GM18858 (cell line): ENCODE measurements around the gene DSG4.
"Not testable (repeated sequence)": the region's sequence is repeated elsewhere in the genome, so short reads cannot be mapped to it uniquely, and the experiment has no call there.

ENCODE experiments used
- ATAC-seq: cut with Tn5 transposase; IDR thresholded peaks from one replicate; pipeline ENCODE4 v1.9.1; 2021; ENCODE audit not compliant: unreplicated experiment

Gene DSG4

GRCh38 chr18:31376477-31376876 is at the start of gene DSG4:
DSG4 (plus strand) TSS chr18:31376777; CDS start chr18:31376912, 135 bp downstream.
- ATAC-seq = no peak

DNA sequence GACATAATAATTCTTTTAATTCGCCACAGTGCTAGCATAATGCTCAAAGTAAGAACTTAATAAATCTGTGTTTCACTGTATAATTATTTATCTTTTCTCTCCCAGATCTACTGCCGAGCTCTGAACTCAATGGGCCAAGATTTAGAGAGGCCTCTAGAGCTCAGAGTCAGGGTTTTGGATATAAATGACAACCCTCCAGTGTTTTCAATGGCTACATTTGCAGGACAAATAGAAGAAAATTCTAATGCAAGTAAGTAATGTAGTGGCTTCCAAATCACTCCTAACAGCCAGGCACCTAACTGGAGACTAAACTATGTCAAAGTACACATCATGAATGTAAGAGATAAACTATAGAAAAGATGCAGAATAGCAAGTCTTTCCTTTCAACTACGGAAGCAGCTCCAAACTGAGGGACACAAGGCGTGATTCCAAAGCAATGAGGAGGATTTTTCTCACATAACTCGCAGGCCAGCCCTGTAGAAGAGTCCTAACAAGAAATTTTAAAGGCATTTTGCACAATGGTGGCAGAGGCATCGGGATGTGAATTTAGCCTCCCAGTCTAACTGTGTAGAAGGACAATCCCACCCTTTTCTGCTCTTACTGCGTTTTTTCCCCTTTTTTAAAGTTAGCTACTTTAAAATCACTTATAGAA is 46.7 kb upstream of the DSG4 start:
- ATAC-seq = no peak

- no peak for ATAC-seq
These were observed 33.1 kb upstream of the DSG4 start for GRCh38 chr18:31343454-31343853.

DNA sequence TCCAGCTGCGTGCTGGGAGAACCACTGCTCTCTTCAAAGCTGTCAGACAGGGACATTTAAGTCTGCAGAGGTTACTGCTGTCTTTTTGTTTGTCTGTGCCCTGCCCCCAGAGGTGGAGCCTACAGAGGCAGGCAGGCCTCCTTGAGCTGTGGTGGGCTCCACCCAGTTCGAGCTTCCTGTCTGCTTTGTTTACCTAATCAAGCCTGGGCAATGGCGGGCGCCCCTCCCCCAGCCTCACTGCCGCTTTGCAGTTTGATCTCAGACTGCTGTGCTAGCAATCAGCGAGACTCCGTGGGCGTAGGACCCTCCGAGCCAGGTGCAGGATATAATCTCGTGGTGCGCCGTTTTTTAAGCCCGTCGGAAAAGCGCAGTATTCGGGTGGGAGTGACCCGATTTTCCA is 23.2 kb upstream of the DSG4 start:
- not testable (repeated sequence) for ATAC-seq

- no peak for ATAC-seq
These were observed 21.6 kb upstream of the DSG4 start for GRCh38 chr18:31354990-31355389.

DNA sequence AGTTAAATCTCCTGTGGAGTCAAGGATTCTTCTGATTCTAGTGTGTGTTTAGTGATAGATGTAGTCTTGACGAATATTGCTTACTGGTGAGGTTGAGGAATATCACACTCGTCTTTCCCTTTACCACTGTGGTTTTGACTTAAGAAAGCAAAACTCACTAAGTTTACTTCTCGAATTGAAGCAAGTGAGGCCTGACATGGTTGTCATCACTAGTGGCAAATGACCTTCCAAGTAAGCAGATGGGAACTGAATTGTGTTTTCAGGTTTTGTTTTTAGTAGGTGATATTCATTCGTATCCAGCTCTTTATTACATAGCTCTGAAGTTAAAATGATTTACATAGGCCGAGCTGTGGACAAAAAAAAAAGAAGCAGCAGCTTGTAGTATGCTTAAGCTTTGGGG is 20.6 kb upstream of the DSG4 start:
- peak; percentile 58 for ATAC-seq

DNA sequence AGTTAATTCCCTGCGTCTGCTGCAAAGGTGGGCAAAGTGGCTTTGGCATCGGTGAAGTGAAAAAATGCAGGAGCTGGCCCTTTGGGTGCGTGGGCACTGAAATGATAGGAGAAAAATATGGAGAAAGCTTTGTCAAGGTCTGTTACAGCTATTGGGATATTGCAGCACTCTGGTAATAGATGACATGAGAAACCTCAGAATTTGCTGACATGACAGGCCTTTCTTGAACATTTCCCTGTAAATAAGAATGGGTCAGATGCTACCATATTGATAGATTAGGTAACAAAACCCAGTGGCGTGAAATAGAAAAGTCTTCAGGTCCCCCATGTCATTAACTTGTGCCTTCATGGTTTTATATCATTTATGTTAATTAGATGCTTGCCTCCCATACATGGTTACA is 12.4 kb upstream of the DSG4 start:
- no peak for ATAC-seq

DNA sequence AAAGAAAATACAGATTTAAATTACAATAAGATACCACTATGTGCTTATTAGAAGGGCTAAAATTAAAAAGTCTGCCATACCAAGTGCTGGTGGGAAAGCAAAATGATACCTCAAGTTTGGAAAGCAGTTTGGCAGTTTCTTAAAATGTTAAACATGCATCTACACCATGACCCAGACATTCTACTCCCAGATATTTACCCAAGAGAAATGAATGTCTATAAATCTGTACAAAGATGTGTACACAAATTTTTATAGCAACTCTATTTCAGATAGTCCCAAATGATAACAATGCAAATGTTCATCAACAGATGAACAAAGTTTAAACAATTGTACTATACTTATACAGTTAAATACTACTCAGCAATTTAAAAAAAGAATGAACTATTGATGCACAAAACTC is 7.1 kb upstream of the DSG4 start:
- ATAC-seq = no peak

DNA sequence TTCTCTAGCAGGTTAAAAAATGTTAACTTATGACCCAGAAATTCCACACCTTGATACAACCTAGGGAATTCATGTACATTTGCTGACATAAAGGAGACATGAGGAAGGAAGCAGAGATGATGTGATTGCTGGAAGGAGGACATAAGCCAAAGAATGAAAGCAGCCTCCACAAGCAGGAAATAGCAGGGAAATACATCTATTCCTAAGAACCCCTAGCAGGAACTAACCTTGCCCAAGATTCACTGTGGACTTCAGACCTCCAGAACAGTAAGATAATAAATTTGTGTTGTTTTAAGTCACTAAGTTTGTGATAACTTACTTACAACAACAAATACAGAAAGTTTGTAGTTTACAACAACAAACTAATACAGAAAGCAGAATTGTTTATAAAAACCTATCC is 4.6 kb upstream of the DSG4 start:
- ATAC-seq = no peak

- ATAC-seq = no peak
These were observed 2.9 kb upstream of the DSG4 start for GRCh38 chr18:31373641-31374040.

GRCh38 chr18:31380912-31381311 is 4.3 kb downstream of the DSG4 start:
- ATAC-seq = no peak

DNA sequence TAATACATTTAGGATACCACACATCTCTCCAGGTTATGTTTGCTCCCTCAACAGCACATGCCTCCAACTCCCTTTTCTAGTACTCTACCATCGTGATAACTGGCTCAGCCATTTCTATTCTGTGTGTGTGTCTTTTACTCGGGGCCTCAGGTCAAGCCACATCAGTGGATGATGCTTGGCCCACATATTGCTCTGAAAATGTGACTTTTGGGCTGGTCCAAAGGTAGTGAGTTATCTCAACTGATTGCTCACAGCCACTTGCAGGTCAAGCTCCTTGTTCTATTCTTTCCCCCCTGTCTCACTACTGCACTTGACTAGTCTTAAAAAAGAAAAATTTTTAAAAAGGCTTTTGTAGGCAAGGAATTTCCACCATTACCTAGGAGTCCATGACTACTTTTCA is 5.5 kb downstream of the DSG4 start:
- ATAC-seq = no peak

- no peak for ATAC-seq
These were observed 10.2 kb downstream of the DSG4 start for GRCh38 chr18:31386741-31387140.

GRCh38 chr18:31393286-31393685 is 16.7 kb downstream of the DSG4 start:
- no peak for ATAC-seq

DNA sequence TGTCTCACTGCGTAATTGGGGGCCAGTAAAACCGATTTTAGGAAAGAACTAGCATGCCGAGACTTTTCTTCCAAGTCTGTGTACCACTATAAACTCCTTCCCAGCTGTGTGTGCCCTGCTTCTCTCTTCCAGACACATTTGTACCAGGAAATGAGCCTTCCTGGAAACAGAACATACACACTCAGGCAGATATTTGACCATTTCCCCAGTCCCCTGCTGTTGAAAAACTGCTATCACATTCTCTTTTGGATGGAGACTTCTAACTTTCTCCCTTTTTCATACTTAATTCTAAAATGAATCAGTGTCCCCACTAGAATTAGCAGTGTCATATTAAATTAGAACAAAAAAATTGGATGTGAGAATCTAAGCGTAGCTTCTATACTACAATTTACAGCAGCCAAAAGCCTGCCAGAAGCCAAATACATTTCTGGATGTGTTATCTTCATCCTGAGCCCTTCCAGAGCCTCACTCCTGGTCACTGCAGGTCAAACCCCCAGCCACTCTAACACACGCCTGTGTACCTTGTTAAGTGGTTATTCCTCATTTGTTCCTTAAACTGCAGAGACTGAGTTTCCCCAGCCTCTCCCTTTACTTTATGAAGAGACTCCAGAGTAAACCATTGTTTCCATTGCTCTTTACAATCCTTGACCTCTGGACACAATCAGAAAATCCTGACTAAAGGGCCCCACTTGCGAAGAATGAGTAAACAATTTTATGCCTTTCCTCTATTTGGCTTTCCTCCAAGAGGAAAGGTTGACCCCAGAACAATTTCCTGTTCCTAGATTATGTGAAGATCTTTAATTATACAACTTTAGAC is 20.4 kb downstream of the DSG4 start:
- no peak for ATAC-seq

- ATAC-seq = no peak
These were observed 21.6 kb downstream of the DSG4 start for GRCh38 chr18:31398191-31398590.

DNA sequence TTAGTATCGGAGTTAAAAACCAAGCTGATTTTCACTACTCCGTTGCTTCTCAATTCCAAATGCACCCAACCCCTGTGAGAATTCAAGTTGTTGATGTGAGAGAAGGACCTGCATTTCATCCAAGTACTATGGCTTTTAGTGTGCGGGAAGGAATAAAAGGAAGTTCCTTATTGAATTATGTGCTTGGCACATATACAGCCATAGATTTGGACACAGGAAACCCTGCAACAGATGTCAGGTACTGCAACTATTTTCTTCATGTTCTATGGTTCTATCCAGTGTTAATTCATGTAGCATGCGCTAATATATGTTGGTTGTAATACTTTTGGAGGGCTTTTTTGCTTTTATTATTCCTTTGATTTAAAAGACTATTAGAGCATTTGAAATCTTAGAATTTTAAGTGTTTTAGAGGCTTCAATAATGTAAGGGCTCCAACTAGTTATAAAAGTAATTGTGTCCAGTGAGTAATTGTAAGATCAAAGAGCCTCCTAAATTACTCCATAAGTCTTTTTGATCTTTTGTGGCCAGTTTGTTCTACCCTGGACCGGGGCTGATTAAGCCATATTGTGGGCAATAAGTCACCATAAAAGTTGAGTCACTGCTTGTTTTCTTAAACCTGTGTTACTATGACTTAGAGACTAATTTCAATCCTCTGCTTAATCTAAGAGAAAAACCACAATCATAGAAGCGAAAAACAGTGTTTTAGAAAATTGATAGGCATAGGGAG is 22.9 kb downstream of the DSG4 start:
- no peak for ATAC-seq

- ATAC-seq = no peak
These were observed 24.8 kb downstream of the DSG4 start for GRCh38 chr18:31401156-31402025.

DNA sequence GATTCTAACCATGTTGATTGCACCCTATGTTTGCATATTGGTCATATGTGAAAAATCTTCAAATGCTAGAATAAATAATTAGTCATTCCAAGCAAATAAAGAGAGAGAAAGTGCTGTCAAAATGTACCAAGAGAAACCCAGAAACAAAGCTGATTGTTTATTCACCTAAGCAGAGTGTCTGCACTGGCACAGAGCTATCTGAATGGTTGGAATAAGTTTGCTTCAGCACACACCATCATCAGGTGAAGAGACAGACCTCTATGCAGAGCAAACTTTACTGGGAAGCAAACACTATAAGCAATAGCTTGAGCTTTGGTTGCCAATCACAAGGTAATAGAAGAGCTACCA is 25.4 kb downstream of the DSG4 start:
- no peak for ATAC-seq

GRCh38 chr18:31403409-31403808 is 26.8 kb downstream of the DSG4 start:
- ATAC-seq = no peak

DNA sequence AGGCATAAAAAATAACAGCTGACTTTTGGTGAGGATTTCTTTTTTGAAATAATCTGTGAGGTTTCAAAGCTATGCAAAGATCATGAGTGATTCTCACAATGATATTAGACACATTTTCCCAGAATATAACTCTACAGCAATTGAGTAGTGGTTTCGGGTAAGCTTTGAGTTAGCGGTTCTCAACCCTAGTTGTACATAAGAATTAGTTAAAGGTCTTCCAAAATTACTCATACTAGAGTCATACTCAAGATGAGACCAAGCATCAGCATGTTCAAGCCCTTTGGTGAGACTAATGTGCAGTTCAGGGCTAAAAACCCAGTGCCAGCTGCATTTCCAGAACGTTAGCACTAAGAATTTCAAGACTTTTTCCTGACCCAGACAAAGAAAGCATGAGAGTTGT is 31.1 kb downstream of the DSG4 start:
- ATAC-seq = no peak
